Mucosa of rectum (tissue), 2 donors: ENCODE data around the gene MCM10.

ENCODE experiments used
- H3K27ac ChIP-seq, 2 donors: one replicate each; pipeline ENCODE4 v1.7.0; 2013; ENCODE audit warnings: inconsistent platforms in 2 of 2, low read depth in 2 of 2, low read length in 2 of 2
- H3K27me3 ChIP-seq, 2 donors: one replicate each; pipeline ENCODE4 v1.7.0; 2013; ENCODE audit warnings: low read length in 2 of 2; ENCODE audit not compliant: control insufficient read depth in 2 of 2, insufficient read depth in 2 of 2
- H3K36me3 ChIP-seq, 2 donors: one replicate each; pipeline ENCODE4 v1.7.0; 2013; ENCODE audit warnings: low read length in 2 of 2; ENCODE audit not compliant: control insufficient read depth in 2 of 2, insufficient read depth in 2 of 2
- H3K4me1 ChIP-seq, 2 donors: one replicate each; pipeline ENCODE4 v1.7.0; 2013; ENCODE audit warnings: low read length in 2 of 2, mild to moderate bottlenecking in 1 of 2; ENCODE audit not compliant: control insufficient read depth in 2 of 2, insufficient read depth in 2 of 2
- H3K4me3 ChIP-seq, 2 donors: one replicate each; pipeline ENCODE4 v1.7.0; 2013; ENCODE audit warnings: low read length in 2 of 2
- H3K9ac ChIP-seq, 2 donors: one replicate each; pipeline ENCODE4 v1.7.0; 2013; ENCODE audit warnings: low read length in 2 of 2, low read depth in 1 of 2, mild to moderate bottlenecking in 1 of 2
- H3K9me3 ChIP-seq, 2 donors: one replicate each; pipeline ENCODE4 v1.7.0; 2013; ENCODE audit warnings: low read length in 2 of 2; ENCODE audit not compliant: control insufficient read depth in 2 of 2
- donor health status: healthy.
- donor health status: Normal muscosa, but diverticular disease.

Gene MCM10

DNA sequence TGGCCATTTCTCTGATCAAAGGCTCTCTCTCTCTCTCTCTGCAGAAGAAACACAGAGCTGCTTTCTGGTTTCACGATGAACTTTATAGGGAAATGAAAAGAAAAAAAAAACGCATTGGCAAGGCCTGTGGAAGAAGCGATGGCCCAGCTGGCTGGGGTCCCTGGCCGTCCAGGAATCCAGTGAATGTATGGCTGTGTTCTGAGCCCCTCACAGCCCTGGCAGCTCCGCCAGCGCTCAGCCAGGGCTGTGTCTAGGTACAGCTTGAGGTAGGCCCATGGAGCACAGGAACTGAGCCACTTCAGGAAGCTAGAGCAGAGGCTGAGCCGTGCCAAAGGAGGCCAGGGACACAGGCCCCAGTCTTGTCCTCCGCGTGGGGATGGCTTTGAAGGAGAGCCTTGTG lies 85.9 kb downstream of the MCM10 start:
- no peaks in the 10 kb centered on the region for H3K27me3 ChIP-seq
- H3K4me1 ChIP-seq, result no peaks in the 10 kb centered on the region
- no peak overlapping the region for H3K27ac ChIP-seq
- no peak overlapping the region for H3K9ac ChIP-seq
- H3K9me3 ChIP-seq, result no peaks in the 10 kb centered on the region
- H3K36me3 ChIP-seq, result no peaks in the 10 kb centered on the region
- H3K4me3 ChIP-seq, result no peak overlapping the region

DNA sequence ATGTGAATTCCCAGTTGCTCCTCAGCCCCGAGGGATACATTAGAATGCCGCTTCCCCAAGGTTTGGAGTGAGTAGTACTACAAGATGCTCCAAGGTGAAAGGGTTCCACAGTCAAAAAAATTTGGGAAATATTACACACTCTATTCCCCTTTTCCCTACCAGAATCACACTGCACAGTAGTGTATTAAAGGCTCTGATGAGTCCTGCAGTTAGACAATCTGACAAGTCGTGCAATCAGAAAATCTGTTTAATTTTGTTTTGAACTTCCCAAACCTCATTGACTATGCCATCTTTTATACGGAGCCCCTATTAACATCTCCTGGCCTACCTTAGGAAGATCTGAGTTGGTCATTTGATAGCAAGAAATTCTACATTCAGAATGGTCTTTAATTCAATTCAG lies 86.4 kb downstream of the MCM10 start:
- H3K4me1 ChIP-seq, result no peaks in the 10 kb centered on the region
- no peaks in the 10 kb centered on the region for H3K36me3 ChIP-seq
- no peaks in the 10 kb centered on the region for H3K27me3 ChIP-seq
- H3K4me3 ChIP-seq, result no peak overlapping the region
- H3K9ac ChIP-seq, result no peak overlapping the region
- H3K27ac ChIP-seq, result no peak overlapping the region
- no peaks in the 10 kb centered on the region for H3K9me3 ChIP-seq

DNA sequence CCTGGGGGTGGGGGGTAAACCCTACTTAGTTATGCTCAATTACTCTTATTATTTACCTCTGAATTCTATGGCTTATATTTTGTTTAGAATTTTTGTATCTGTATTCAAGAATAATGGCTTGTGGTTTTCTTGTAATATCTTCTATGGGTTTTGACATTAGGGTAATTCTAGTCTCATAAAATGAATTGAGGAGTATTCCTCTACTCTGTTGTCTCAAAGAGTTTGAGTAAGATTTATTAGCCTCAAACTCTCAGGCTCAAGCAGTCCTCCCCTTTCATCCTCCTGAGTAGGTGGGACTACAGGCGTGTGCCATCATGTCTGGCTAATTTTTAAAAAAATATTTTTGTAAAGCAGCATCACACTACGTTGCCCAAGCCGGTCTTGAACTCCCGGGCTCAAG lies 92.4 kb downstream of the MCM10 start:
- Histone ChIP-seq H3K27me3 (no peaks in the 10 kb centered on the region), H3K4me1 (no peaks in the 10 kb centered on the region), H3K36me3 (no peaks in the 10 kb centered on the region), H3K9ac (no peak overlapping the region), H3K4me3 (no peak overlapping the region), H3K9me3 (no peaks in the 10 kb centered on the region), H3K27ac (no peak overlapping the region)

DNA sequence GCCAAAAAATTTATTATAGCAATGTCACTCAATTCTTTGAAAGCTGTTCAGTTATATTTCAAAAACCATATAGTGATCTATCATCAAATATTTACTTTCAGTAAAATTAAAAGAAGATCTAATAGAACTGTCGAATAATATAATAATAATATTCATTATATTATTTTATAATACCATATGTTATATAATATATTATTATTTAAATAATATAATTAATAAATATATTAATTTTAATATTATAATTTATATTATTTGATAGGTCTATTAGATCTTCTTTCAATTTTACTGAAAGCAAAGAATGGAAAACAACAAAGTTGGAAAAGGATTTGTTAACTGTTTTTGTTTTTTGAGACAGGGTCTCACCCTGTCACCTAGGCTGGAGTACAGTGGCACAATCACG lies 95.3 kb downstream of the MCM10 start:
- no peaks in the 10 kb centered on the region for H3K4me1 ChIP-seq
- H3K4me3 ChIP-seq, result no peak overlapping the region
- H3K27me3 ChIP-seq, result no peaks in the 10 kb centered on the region
- no peaks in the 10 kb centered on the region for H3K36me3 ChIP-seq
- H3K27ac ChIP-seq, result no peak overlapping the region
- H3K9me3 ChIP-seq, result no peaks in the 10 kb centered on the region
- H3K9ac ChIP-seq, result no peak overlapping the region

DNA sequence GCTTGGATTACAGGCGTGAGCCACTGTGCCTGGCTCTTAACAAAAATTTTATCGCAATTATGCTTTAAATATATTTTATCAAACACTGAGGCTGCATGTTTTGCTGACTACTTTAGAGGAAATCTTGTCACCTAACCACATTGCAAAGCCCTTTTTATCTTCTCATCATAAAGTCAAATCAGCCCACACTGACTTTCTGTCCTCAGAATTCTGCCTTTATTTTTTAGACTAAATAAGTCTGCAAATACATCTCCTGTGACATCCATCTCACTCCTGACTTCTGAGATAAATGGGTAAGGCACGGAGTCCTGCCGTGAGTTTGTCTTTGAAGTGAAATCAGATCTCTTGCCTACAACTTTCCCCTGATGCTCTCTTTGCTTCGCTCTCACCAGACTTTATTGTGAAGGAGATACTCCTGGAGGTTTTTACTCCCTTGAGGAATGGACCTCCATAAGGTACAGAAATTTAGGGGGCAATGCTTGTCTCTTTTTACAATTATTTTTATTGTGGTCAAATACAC lies 96.3 kb downstream of the MCM10 start:
- no peak overlapping the region for H3K4me3 ChIP-seq
- H3K27me3 ChIP-seq, result no peaks in the 10 kb centered on the region
- H3K36me3 ChIP-seq, result no peaks in the 10 kb centered on the region
- no peak overlapping the region for H3K9ac ChIP-seq
- H3K9me3 ChIP-seq, result no peaks in the 10 kb centered on the region
- H3K27ac ChIP-seq, result no peak overlapping the region
- H3K4me1 ChIP-seq, result no peaks in the 10 kb centered on the region
